Stimulated activated naive CD8-positive, alpha-beta T cell treated with anti-CD3 and anti-CD28 coated beads, Interleukin-15, amount 100 ng/mL, for 72 hours (primary cell): ENCODE results near the gene PFN1.

ENCODE experiments used
- ATAC-seq: fragments of 150-1000 bp; cut with Tn5 transposase; 2 replicates; pipeline ENCODE4 v1.10.0; 2021; ENCODE audit warnings: mild to moderate bottlenecking, moderate library complexity
- DNase-seq, 2 donors: peaks; one replicate each; pipeline ENCODE4 v3.0.0; 2021 to 2022
- H3K27ac Mint-ChIP-seq, 2 donors: one replicate each; pipeline ENCODE4 v1.8.0; 2022; ENCODE audit warnings: mild to moderate bottlenecking in 2 of 2, mixed read lengths in 2 of 2, moderate library complexity in 2 of 2
- H3K27me3 Mint-ChIP-seq: one replicate; pipeline ENCODE4 v1.8.0; 2022; ENCODE audit warnings: mixed read lengths
- H3K4me1 Mint-ChIP-seq: one replicate; pipeline ENCODE4 v1.8.0; 2022; ENCODE audit warnings: mild to moderate bottlenecking, mixed read lengths
- H3K4me3 Mint-ChIP-seq, 2 donors: one replicate each; pipeline ENCODE4 v1.8.0; 2022; ENCODE audit warnings: mild to moderate bottlenecking in 2 of 2, mixed read lengths in 2 of 2, moderate library complexity in 1 of 2
- H3K9me3 Mint-ChIP-seq, 2 donors: one replicate each; pipeline ENCODE4 v1.8.0; 2022; ENCODE audit warnings: mixed read lengths in 2 of 2

Gene PFN1

DNA sequence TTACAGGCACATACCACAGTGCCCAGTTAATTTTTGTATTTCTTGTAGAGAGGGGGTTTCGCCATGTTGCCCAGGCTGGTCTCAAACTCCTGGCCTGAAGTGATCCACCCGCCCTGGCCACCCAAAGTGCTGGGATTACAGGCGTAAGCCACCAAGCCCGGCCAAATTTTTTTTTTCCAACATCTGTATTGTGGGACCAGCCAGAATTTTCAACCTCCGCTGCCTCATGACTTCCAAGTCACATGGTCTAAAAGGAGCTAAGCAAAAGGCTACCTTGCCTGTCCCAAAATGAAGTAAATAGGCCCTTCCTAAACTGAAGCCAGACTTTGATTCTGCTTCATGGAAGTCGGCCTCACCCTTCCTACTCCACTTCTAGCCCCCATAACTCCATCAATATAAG is 23.5 kb upstream of the PFN1 start:
- H3K4me1 Mint-ChIP-seq, result peaks cover 7% of the 10 kb centered on the region
- DNase-seq (no peak), ATAC-seq (no peak)
- H3K9me3 Mint-ChIP-seq, result no peaks in the 10 kb centered on the region
- H3K27me3 Mint-ChIP-seq, result no peaks in the 10 kb centered on the region
- no peak overlapping the region for H3K4me3 Mint-ChIP-seq
- H3K27ac Mint-ChIP-seq, result peak overlapping the region in 1 of 2 donors; percentile 66

- Mint-ChIP-seq H3K4me1 (peaks cover 21% of the 10 kb centered on the region), H3K27ac (no peak overlapping the region), H3K27me3 (no peaks in the 10 kb centered on the region), H3K9me3 (peaks cover 0 to 3% of the 10 kb centered on the region in 2 donors), H3K4me3 (no peak overlapping the region)
- DNase-seq (no peak), ATAC-seq (no peak)
Measured at GRCh38 chr17:4970273-4970672, 21.9 kb upstream of the PFN1 start.

GRCh38 chr17:4969551-4970173 is 21.3 kb upstream of the PFN1 start:
- Mint-ChIP-seq H3K4me3 (no peak overlapping the region), H3K27ac (no peak overlapping the region), H3K27me3 (no peaks in the 10 kb centered on the region), H3K9me3 (peaks cover 0 to 7% of the 10 kb centered on the region in 2 donors), H3K4me1 (peaks cover 24% of the 10 kb centered on the region)
- peak in 1 of 2 donors; percentile 73 for DNase-seq
- peak; percentile 49 for ATAC-seq

- Mint-ChIP-seq H3K27me3 (no peaks in the 10 kb centered on the region), H3K4me1 (peaks cover 24% of the 10 kb centered on the region), H3K27ac (no peak overlapping the region), H3K4me3 (no peak overlapping the region), H3K9me3 (peaks cover 0 to 7% of the 10 kb centered on the region in 2 donors)
- peak; percentile 77 to 84 for DNase-seq
- peak; percentile 73 for ATAC-seq
Measured at GRCh38 chr17:4969047-4969550, 20.8 kb upstream of the PFN1 start.

DNA sequence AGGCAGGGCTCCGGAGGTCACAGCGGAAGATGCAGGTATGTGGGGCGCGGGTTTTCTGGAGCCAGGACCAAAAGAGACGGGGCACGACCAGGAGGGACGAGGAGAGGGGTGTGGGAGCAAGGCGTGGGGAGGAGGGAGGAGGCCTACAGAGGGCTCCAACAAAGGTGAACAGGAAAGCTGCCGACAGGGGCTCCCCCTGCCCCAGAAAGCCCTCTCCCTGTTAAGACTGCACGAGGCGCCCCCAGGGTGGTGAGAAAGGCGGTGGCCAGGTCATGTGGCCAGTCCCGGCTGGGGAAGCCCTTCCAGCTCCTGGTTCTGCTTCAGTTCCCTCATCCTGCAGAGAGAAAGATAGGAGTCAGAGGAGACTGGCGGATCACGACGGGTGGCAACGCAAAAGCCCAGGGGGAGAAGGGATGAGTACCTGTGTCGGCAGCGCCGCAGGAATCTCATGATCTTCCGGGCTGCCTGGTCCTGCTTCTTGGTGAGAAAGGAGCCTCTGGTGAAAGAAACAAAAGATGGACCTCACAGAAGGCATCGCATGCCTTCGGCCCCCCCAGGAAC is 20.2 kb upstream of the PFN1 start:
- Mint-ChIP-seq H3K9me3 (peaks cover 0 to 7% of the 10 kb centered on the region in 2 donors), H3K27me3 (no peaks in the 10 kb centered on the region), H3K27ac (no peak overlapping the region), H3K4me3 (no peak overlapping the region), H3K4me1 (peaks cover 20% of the 10 kb centered on the region)
- peak; percentile 4 for ATAC-seq
- DNase-seq, result peak in 1 of 2 donors; percentile 69

GRCh38 chr17:4967539-4968485 is 19.5 kb upstream of the PFN1 start, which contains the start of gene SPAG7:
SPAG7 (minus strand) TSS chr17:4967817; CDS start chr17:4967804, 13 bp downstream.
- peak; percentile 95 to 97 for DNase-seq
- no peaks in the 10 kb centered on the region for H3K27me3 Mint-ChIP-seq
- H3K4me1 Mint-ChIP-seq, result peaks cover 18% of the 10 kb centered on the region
- H3K4me3 Mint-ChIP-seq, result no peak within 1 kb of the TSS
- ATAC-seq, result peak; percentile 73
- H3K27ac Mint-ChIP-seq, result peak within 1 kb of the TSS in 1 of 2 donors; percentile 1
- peaks cover 0 to 7% of the 10 kb centered on the region in 2 donors for H3K9me3 Mint-ChIP-seq

GRCh38 chr17:4966844-4967538 is 18.7 kb upstream of the PFN1 start:
- Mint-ChIP-seq H3K4me3 (no peak overlapping the region), H3K27ac (peak overlapping the region in 1 of 2 donors; percentile 1), H3K9me3 (peaks cover 0 to 7% of the 10 kb centered on the region in 2 donors), H3K4me1 (peaks cover 18% of the 10 kb centered on the region), H3K27me3 (no peaks in the 10 kb centered on the region)
- DNase-seq (peak; percentile 90 to 93), ATAC-seq (peak; percentile 75)

DNA sequence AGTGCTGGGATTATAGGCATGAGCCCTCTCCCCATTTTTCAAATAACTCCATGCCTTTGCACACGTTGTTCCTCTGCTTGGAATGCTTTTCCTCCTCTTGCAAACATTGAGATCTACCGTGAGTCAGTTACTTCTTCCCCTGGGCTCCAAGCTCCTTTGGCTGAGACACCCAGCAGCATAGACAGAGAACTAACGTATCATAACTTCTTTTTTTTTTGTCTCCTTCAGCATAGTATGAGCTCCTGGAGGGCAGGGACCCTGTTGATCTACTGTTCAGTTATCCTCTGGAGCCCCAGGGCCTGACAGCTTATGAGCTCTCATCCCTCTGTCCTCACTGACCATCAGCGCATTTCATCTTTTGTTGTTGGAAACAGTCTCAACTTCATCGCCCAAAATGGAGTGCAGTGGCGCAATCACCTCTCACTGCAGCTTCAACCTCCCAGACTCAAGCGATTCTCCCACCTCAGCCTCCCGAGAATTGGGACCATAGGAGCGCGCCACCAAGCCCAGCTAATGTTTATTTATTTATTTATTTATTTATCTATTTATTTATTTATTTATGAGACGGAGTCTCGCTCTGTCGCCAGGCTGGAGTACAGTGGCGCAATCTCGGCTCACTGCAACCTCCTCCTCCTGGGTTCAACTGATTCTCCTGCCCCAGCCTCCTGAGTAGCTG is 17.1 kb upstream of the PFN1 start:
- peaks cover 0 to 7% of the 10 kb centered on the region in 2 donors for H3K9me3 Mint-ChIP-seq
- peak overlapping the region in 1 of 2 donors; percentile 36 for H3K4me3 Mint-ChIP-seq
- peak overlapping the region in 1 of 2 donors; percentile 38 for H3K27ac Mint-ChIP-seq
- H3K4me1 Mint-ChIP-seq, result peaks cover 18% of the 10 kb centered on the region
- ATAC-seq (no peak), DNase-seq (no peak)
- H3K27me3 Mint-ChIP-seq, result no peaks in the 10 kb centered on the region

DNA sequence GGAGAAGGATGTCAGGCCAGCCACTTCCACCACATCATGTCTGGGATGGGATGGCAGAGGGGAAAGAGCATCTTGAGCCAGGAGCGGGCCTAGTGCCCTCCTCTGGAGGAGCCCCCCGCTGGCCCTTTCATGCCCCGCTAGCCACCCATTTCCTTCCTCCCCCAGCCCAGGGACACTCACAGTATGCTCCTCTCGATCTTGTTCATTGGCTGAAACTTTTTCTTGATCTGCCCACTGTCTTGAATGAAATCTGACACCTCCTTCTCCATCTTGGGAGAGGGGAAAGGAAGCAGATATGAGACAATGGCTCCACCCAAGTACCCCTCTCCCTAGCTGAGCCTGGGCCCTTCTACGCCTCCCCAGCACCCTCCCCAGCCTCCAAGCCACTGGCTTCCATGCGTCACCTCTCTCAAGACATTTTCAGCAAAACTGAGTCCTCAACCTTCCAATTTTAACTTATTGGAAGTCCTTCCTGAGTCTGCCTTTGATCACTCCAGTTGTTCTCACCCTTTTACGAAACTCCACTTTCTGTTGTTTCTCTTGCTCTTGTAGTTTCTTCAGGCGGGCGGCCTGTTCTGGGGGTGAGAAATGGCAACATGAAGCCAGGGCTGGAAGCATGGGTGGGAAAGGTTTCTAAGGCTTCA is 12.1 kb upstream of the PFN1 start:
- peaks cover 0 to 5% of the 10 kb centered on the region in 2 donors for H3K9me3 Mint-ChIP-seq
- no peak for DNase-seq
- peaks cover 17% of the 10 kb centered on the region for H3K4me1 Mint-ChIP-seq
- H3K4me3 Mint-ChIP-seq, result no peak overlapping the region
- peak overlapping the region in 1 of 2 donors; percentile 66 for H3K27ac Mint-ChIP-seq
- H3K27me3 Mint-ChIP-seq, result no peaks in the 10 kb centered on the region
- ATAC-seq, result no peak

DNA sequence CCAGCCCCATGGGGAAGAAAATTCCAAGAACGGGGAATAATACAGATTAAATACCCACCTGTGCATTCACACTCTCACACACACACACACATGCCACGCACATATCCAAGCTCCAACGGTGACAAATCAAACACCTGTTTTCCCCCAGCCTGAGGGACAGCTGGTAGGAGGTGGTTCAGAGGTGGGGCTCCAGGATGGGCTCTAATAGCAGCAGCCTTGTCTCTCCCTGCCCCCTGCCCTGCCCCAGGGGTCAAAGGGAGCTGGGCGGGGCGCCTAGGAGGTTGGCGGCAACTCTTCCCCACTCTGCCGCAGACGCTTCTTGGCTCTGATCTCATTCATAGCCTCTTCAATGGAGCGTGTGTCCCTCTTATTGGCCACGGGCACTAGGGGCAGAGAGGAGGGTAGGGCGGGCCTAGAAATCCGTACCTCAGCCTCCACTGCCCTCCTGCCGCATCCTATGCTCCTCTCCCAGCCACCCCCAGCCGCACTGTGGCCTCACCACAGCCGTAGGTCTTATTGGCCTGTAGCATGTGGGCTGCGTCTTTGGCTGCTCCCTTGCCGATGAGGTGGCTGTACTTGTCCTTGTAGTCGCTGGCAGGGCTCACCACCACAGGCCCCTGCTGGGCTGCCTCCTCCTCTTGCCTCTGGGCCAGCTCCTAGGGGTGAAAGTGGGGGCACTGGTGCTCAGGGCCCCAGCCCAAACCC is 11.1 kb upstream of the PFN1 start:
- ATAC-seq, result peak; percentile 19
- Mint-ChIP-seq H3K4me1 (peaks cover 12% of the 10 kb centered on the region), H3K4me3 (no peak overlapping the region), H3K27ac (peak overlapping the region in 1 of 2 donors; percentile 65), H3K27me3 (no peaks in the 10 kb centered on the region), H3K9me3 (no peaks in the 10 kb centered on the region)
- DNase-seq, result no peak

DNA sequence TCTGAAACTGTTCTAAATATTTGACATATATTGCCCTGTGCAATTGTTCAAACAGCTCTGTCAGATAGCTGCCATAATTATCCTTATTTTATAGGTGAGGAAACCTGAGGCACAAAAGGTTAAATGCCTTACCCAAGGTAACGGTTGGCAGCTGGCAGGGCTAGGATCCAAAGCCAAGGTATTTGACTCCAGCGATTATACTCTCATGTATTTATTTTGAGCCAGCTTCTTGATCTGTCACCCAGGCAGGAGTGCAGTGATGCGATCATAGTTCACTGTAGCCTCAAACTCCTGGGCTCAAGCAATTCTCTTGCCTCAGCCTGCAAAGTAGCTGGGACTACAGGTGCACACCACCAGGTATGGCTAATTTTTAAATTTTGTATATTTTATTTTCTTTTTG is 9.8 kb upstream of the PFN1 start:
- Mint-ChIP-seq H3K4me1 (peaks cover 12% of the 10 kb centered on the region), H3K4me3 (no peak overlapping the region), H3K27ac (no peak overlapping the region), H3K27me3 (no peaks in the 10 kb centered on the region), H3K9me3 (no peaks in the 10 kb centered on the region)
- ATAC-seq (no peak), DNase-seq (no peak)

DNA sequence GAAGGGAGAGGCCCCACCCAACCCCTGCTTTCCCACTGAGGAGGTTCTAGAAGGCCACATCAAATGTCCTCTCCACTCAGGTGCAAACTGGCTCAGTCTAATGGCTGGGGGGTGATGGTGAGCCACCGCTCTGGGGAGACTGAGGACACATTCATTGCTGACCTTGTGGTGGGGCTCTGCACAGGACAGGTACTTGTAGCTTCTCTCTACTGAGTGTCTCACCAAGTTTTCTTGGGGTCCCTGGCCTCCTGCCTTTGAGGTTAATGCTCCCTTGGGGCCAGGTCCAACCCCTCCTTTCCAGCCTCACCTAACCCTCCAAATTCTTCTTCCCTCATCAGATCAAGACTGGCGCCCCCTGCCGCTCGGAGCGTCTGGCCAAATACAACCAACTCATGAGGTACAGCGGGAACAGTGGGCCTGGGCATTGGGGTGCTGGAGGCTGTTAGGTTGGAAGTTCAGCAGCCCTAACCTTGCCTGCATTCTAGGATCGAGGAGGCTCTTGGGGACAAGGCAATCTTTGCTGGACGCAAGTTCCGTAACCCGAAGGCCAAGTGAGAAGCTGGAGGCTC is 8.2 kb upstream of the PFN1 start:
- Mint-ChIP-seq H3K4me1 (peaks cover 17% of the 10 kb centered on the region), H3K27ac (no peak overlapping the region), H3K9me3 (no peaks in the 10 kb centered on the region), H3K27me3 (no peaks in the 10 kb centered on the region), H3K4me3 (no peak overlapping the region)
- DNase-seq (peak in 1 of 2 donors; percentile 29), ATAC-seq (peak; percentile 41)

- Mint-ChIP-seq H3K4me3 (no peak overlapping the region), H3K9me3 (no peaks in the 10 kb centered on the region), H3K4me1 (peaks cover 32% of the 10 kb centered on the region), H3K27me3 (no peaks in the 10 kb centered on the region), H3K27ac (no peak overlapping the region)
- no peak for ATAC-seq
- DNase-seq, result no peak
Measured at GRCh38 chr17:4955091-4955490, 6.8 kb upstream of the PFN1 start.
